Endothelial cell of umbilical vein (primary cell): ENCODE measurements around the gene RACGAP1. TPM values are rescaled to one million over a fixed set of nuclear protein-coding genes. Genes with fewer than 3 reads are reported as not detected.

Experiments
- BruUV-seq: library from RNA; stranded (reverse); fragments of 400-500 nt; replicated peaks from 2 replicates; lab custom pipeline; 2021; lab: Mats Ljungman, UMichigan
- CTCF ChIA-PET: fragments of 300-600, 350-600 bp; sonication (Branson Sonifier 250); formaldehyde crosslinking; loops from one replicate; lab custom pipeline; 2021; ENCODE audit warnings: antibody characterized with exemption, inconsistent platforms; lab: Charles Lee
- POLR2A ChIA-PET: fragments of 300-600, 350-600 bp; sonication (Branson Sonifier 250); formaldehyde crosslinking; loops from one replicate; lab custom pipeline; 2021; ENCODE audit warnings: antibody characterized with exemption, inconsistent platforms; lab: Charles Lee
- DNase-seq: peaks from one replicate; pipeline ENCODE4 v3.0.0-alpha.2; 2011; ENCODE audit warnings: low read depth, low spot score
- FAIRE-seq: peaks from 2 replicates; lab custom pipeline; 2011; peaks lifted over from hg19 to GRCh38; lab: Jason Lieb, UNC
- H2AFZ ChIP-seq: 2 replicates; pipeline ENCODE4 v1.6.0; 2012; ENCODE audit warnings: low read depth, low read length, control low read depth, inconsistent platforms
- H3K27ac ChIP-seq: 2 replicates; pipeline ENCODE4 v1.5.1; 2011; ENCODE audit warnings: low read depth, mild to moderate bottlenecking, control low read depth, low read length, moderate library complexity; ENCODE audit not compliant: insufficient read depth
- H3K27me3 ChIP-seq, 2 experiments: 2 replicates each; pipeline versions ENCODE4 v1.6.0 to v1.6.1; 2011; ENCODE audit warnings: low read length in 2 of 2, mixed read lengths in 1 of 2; ENCODE audit not compliant: control insufficient read depth in 2 of 2, insufficient read depth in 2 of 2
- H3K36me3 ChIP-seq, 2 experiments: 2 replicates in 1 of 2; 3 replicates in 1 of 2; pipeline ENCODE4 v1.5.1; 2011; ENCODE audit warnings: low read length in 2 of 2, mild to moderate bottlenecking in 1 of 2, moderate library complexity in 1 of 2; ENCODE audit not compliant: control insufficient read depth in 2 of 2, insufficient read depth in 2 of 2; ENCODE audit errors: extremely low read depth in 1 of 2
- H3K4me1 ChIP-seq: 3 replicates; pipeline ENCODE4 v1.5.1; 2011; ENCODE audit warnings: mild to moderate bottlenecking, low read length; ENCODE audit not compliant: control insufficient read depth, insufficient read depth; ENCODE audit errors: extremely low read depth
- H3K4me2 ChIP-seq: 2 replicates; pipeline ENCODE4 v1.6.1; 2011; ENCODE audit warnings: low read length, control low read depth, mixed read lengths; ENCODE audit not compliant: insufficient read depth
- H3K4me3 ChIP-seq, 3 experiments: fragments of 200-600 bp in 1 of 3; sonication (generic), shearing (Covaris generic) in 1 of 3; replicated peaks in 1 of 3; 2 replicates each; pipeline ENCODE4 v1.5.1; 2011 to 2016; ENCODE audit warnings: control low read depth in 3 of 3, low read length in 3 of 3, mild to moderate bottlenecking in 2 of 3, inconsistent platforms in 1 of 3, low read depth in 1 of 3, moderate library complexity in 1 of 3; ENCODE audit not compliant: insufficient read depth in 1 of 3
- H3K79me2 ChIP-seq: 2 replicates; pipeline ENCODE4 v1.6.0; 2012; ENCODE audit warnings: low read length, inconsistent platforms; ENCODE audit not compliant: control insufficient read depth, insufficient read depth
- H3K9ac ChIP-seq: replicated peaks from 2 replicates; pipeline ENCODE3; 2011; ENCODE audit warnings: low read length, control low read depth; ENCODE audit not compliant: insufficient read depth; ENCODE audit errors: extremely low read depth
- H3K9me1 ChIP-seq: replicated peaks from 3 replicates; pipeline ENCODE4 v1.6.0; 2011; ENCODE audit warnings: mild to moderate bottlenecking, low read length; ENCODE audit not compliant: control insufficient read depth, insufficient read depth; ENCODE audit errors: extremely low read depth
- H3K9me3 ChIP-seq: replicated peaks from 2 replicates; pipeline ENCODE4 v1.5.1; 2012; ENCODE audit warnings: low read length, inconsistent platforms; ENCODE audit not compliant: control insufficient read depth, insufficient read depth
- H4K20me1 ChIP-seq: replicated peaks from 2 replicates; pipeline ENCODE3; 2011; ENCODE audit warnings: mild to moderate bottlenecking, low read length; ENCODE audit not compliant: control insufficient read depth, insufficient read depth; ENCODE audit errors: extremely low read depth
- CTCF ChIP-seq, 2 donors: IDR thresholded peaks; 1 replicate in 1 of 2; 2 replicates in 1 of 2; pipeline ENCODE4 v1.5.1; 2011; ENCODE audit warnings: low read length in 2 of 2, mild to moderate bottlenecking in 2 of 2, moderate library complexity in 2 of 2, control low read depth in 1 of 2, inconsistent platforms in 1 of 2, low read depth in 1 of 2; ENCODE audit not compliant: insufficient read depth in 1 of 2; ENCODE audit errors: extremely low read depth in 1 of 2
- EZH2 ChIP-seq: IDR thresholded peaks from 2 replicates; pipeline ENCODE4 v1.6.1; 2012; ENCODE audit warnings: borderline replicate concordance, low read depth, mild to moderate bottlenecking, moderate library complexity, low read length, inconsistent platforms; ENCODE audit not compliant: severe bottlenecking
- FOS ChIP-seq: IDR thresholded peaks from 2 replicates; pipeline ENCODE4 v1.6.1; 2011; ENCODE audit warnings: mild to moderate bottlenecking, low read length, moderate library complexity, borderline replicate concordance; ENCODE audit not compliant: insufficient read depth
- GATA2 ChIP-seq: IDR thresholded peaks from 2 replicates; pipeline ENCODE4 v1.7.0; 2011; ENCODE audit warnings: low read depth, mild to moderate bottlenecking, moderate library complexity, mixed read lengths, low read length; ENCODE audit not compliant: insufficient read length, insufficient read depth
- JUN ChIP-seq: IDR thresholded peaks from 2 replicates; pipeline ENCODE4 v1.6.1; 2011; ENCODE audit warnings: borderline replicate concordance, low read depth; ENCODE audit not compliant: insufficient read length, insufficient read depth
- MAX ChIP-seq: IDR thresholded peaks from 2 replicates; pipeline ENCODE4 v1.6.1; 2011; ENCODE audit not compliant: insufficient read depth, insufficient read length
- MYC ChIP-seq: IDR thresholded peaks from one replicate; pipeline ENCODE4 v1.6.1; 2011; ENCODE audit warnings: mild to moderate bottlenecking, low read depth, low read length
- POLR2A ChIP-seq: IDR thresholded peaks from 2 replicates; pipeline ENCODE4 v1.6.1; 2012; ENCODE audit warnings: low read depth, mild to moderate bottlenecking, control low read depth, low read length
- POLR2AphosphoS5 ChIP-seq: IDR thresholded peaks from 2 replicates; pipeline ENCODE4 v1.6.1; 2012; ENCODE audit warnings: low read depth, mild to moderate bottlenecking, control low read depth, low read length, moderate library complexity; ENCODE audit not compliant: insufficient read depth
- dilution Hi-C: fragments of 300-500 bp; cut with MboI; formaldehyde crosslinking; loops from one replicate; pipeline ENCODE4 v1.15.0; 2019; ENCODE audit warnings: low sequenced_read_pairs; ENCODE audit not compliant: extremely low pct_ligation_motif_present
- intact Hi-C: fragments of 100-400 bp; cut with micrococcal nuclease; formaldehyde crosslinking; loops from one replicate; pipeline ENCODE4 v1.10.0; 2022
- polyA plus RNA-seq, 4 experiments: library from polyadenylated mRNA; depleted of rRNA in 3 of 4; stranded (reverse) in 3 of 4; unstranded in 1 of 4; fragments of >200 nt; gene quantifications; 2 replicates each; pipeline versions ENCODE4 v1.2.1 to v1.2.3, GENCODE V29; 2011 to 2012; ENCODE audit warnings: missing spikeins in 1 of 4
- total RNA-seq: library from RNA; stranded (reverse); gene quantifications from 2 replicates; pipeline ENCODE4 v1.2.3, GENCODE V29; 2021

Gene RACGAP1
- total and polyA plus RNA-seq, 2 donors (not counting 3 experiments of a cell fraction or from before 2014, with no cell fraction given) = 16.5 to 56.3 TPM

GRCh38 chr12:50013361-50014147 lies 11.7 kb downstream of the RACGAP1 start:
- Histone ChIP-seq H3K4me1 (peaks cover 7% of the 10 kb centered on the region), H3K4me3 (no peak overlapping the region), H3K36me3 (peaks cover 0 to 3% of the 10 kb centered on the region in 2 experiments), H3K9ac (no peak overlapping the region), H3K9me3 (no peaks in the 10 kb centered on the region), H3K9me1 (no peaks in the 10 kb centered on the region), H3K4me2 (no peak overlapping the region), H2AFZ (no peak overlapping the region), H3K27me3 (no peaks in the 10 kb centered on the region), H3K79me2 (peaks cover 51% of the 10 kb centered on the region), H3K27ac (no peak overlapping the region), H4K20me1 (no peaks in the 10 kb centered on the region)
- DNase-seq (no peak), FAIRE-seq (no peak)
- intact Hi-C loops = no loop called here
- dilution Hi-C loops = no loop called here
- BruUV-seq = no TSS peak
- TF ChIP-seq CTCF (IDR thresholded peaks at IDR 0.05; ENCODE audit: extremely low read depth in 1 of 2, insufficient read depth in 1 of 2, low read depth in 1 of 2, low read length in 2 of 2) (no peak), POLR2AphosphoS5 (no peak), FOS (no peak), POLR2A (no peak), JUN (no peak), GATA2 (no peak), EZH2 (no peak), MYC (no peak), MAX (no peak)
- ChIA-PET POLR2A (no interaction called here), CTCF (interaction anchor here (1.2 to 1.7 kb wide), 4 partner anchors 11 to 666 kb away, joined by 3 to 5 read pairs (median 4); no protein-coding TSS in a partner anchor)
